ENCODE data around the gene ZCCHC14.

- TF ChIP-seq ZNF384 (IDR thresholded peaks at IDR 0.05; ENCODE audit: borderline replicate concordance, low read depth, low read length) (no peak), ATF2 (IDR thresholded peaks at IDR 0.05; ENCODE audit: low read length) (no peak), SMAD1 (IDR thresholded peaks at IDR 0.05; ENCODE audit: low read depth, partially characterized antibody) (no peak), MAX (IDR thresholded peaks at IDR 0.05; ENCODE audit: low read depth, low read length) (no peak), TAF1 (IDR thresholded peaks at IDR 0.05; ENCODE audit: borderline replicate concordance, low read depth, low read length) (no peak), POLR2AphosphoS5 (IDR thresholded peaks at IDR 0.05; ENCODE audit: low read length) (no peak), PKNOX1 (IDR thresholded peaks at IDR 0.05) (no peak)
These were observed 54.2 kb downstream of the ZCCHC14 start for GRCh38 chr16:87438611-87438985.
